Camera-type eye (tissue), 1 donor: ENCODE data around the gene LRRN3. TPM values are rescaled to one million over a fixed set of nuclear protein-coding genes. Genes with fewer than 3 reads are reported as not detected.

Source experiments
- total RNA-seq: library from RNA; depleted of rRNA; stranded (reverse); fragments of >200 nt; gene quantifications from one replicate; pipeline ENCODE4 v1.2.3, GENCODE V29; 2014

The LRRN3 gene
- total RNA-seq: 41.4 TPM

DNA sequence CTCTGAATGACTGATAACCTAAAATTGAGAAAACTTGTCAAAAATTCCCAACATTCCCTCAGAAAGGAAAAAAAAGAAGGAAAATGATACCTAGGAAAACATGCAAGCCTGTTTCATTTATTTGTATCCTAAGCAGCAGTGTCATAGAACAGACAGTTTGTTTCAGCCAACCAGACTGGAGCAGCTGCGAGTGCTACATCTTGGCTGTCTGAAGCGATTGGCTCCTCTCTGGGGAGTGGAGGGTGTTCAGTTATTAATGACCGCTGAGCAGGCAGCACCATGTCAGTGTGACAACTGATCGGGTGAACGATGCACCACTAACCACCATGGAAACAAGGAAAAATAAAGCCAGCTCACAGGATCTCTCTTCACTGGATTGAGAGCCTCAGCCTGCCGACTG, at the start of gene LRRN3:
LRRN3 (plus strand) TSS at position 282 of the 400 bp plus-strand sequence. CDS start 31,646 bp downstream, outside the sequence.

